Bone marrow (tissue), 2 donors: ENCODE results near the gene ARL14.

Source experiments
- DNase-seq, 2 donors: peaks; one replicate each; lab custom pipeline; 2025; lab: John Stamatoyannopoulos, UW

ARL14 gene

GRCh38 chr3:160722331-160722730 lies 45.4 kb downstream of the ARL14 start:
- DNase-seq: no peak

- no peak for DNase-seq
Measured at GRCh38 chr3:160725338-160725737, 48.4 kb downstream of the ARL14 start.
